Left lung (tissue), 10 donors: Measurements from ENCODE around the gene LDHB. TPM values are rescaled to one million over a fixed set of nuclear protein-coding genes. Genes with fewer than 3 reads are reported as not detected.
"Not testable (repeated sequence)": the region's sequence is repeated elsewhere in the genome, so short reads cannot be mapped to it uniquely, and the experiment has no call there.

ENCODE experiments used
- ATAC-seq: fragments of 200-7000 bp; cut with Tn5 transposase; one replicate; pipeline ENCODE4 v1.9.1; 2020; ENCODE audit warnings: moderate library complexity
- DNase-seq, 4 donors: peaks; one replicate each; pipeline ENCODE4 v3.0.0-alpha.2; 2013 to 2020
- H3K27ac ChIP-seq, 2 donors: fragments of 200-600 bp; sonication (generic) in 1 of 2; one replicate each; pipeline versions ENCODE4 v1.5.0 to v1.8.0; 2020 to 2021
- H3K27me3 ChIP-seq, 2 donors: fragments of 200-600 bp; sonication (generic) in 1 of 2; one replicate each; pipeline versions ENCODE4 v1.5.0 to v1.8.0; 2020 to 2021
- H3K36me3 ChIP-seq, 2 donors: fragments of 200-600 bp; sonication (generic) in 1 of 2; one replicate each; pipeline versions ENCODE4 v1.5.0 to v1.8.0; 2020 to 2021
- H3K4me1 ChIP-seq, 2 donors: fragments of 200-600 bp; one replicate each; pipeline ENCODE4 v1.8.0; 2021
- H3K4me3 ChIP-seq, 2 donors: fragments of 200-600 bp; sonication (generic) in 1 of 2; one replicate each; pipeline versions ENCODE4 v1.5.0 to v1.8.0; 2020 to 2021; ENCODE audit warnings: mild to moderate bottlenecking in 1 of 2
- H3K9me3 ChIP-seq, 2 donors: fragments of 200-600 bp; sonication (generic) in 1 of 2; one replicate each; pipeline versions ENCODE4 v1.5.0 to v1.8.0; 2020 to 2021
- intact Hi-C, 2 donors: fragments of 100-400 bp; cut with DNase I; formaldehyde crosslinking; loops; one replicate each; pipeline versions ENCODE4 v1.11.2 to v1.14.2; 2022
- polyA plus RNA-seq, 6 donors: library from polyadenylated mRNA; unstranded; fragments of 120-200 nt; gene quantifications; one replicate each; pipeline ENCODE4 v1.2.1, GENCODE V29; 2013; ENCODE audit not compliant: insufficient read length in 6 of 6
- total RNA-seq, 2 donors: library from RNA; stranded (reverse); fragmentation: NEBNext Ultra II Directional; extraction: Animal tissue kit (Norgen Biotek cat#: 25700); gene quantifications; one replicate each; pipeline ENCODE4 v1.2.1, GENCODE V29; 2021
- TF ChIP-seq, protein P1 (sequence below), 2 donors: fragments of 200-600 bp; sonication (generic) in 1 of 2; IDR thresholded peaks; one replicate each; pipeline versions ENCODE4 v1.5.0 to v1.8.0; 2021; ENCODE audit warnings: antibody characterized with exemption in 2 of 2
- donor health status: DM: no; HTN: yes; CAD: no.
- donor health status: DM: no; HTN: no; CAD: no.

Gene LDHB
- total and polyA plus RNA-seq, 8 donors = 512 to 1,016 (median 895) TPM

DNA sequence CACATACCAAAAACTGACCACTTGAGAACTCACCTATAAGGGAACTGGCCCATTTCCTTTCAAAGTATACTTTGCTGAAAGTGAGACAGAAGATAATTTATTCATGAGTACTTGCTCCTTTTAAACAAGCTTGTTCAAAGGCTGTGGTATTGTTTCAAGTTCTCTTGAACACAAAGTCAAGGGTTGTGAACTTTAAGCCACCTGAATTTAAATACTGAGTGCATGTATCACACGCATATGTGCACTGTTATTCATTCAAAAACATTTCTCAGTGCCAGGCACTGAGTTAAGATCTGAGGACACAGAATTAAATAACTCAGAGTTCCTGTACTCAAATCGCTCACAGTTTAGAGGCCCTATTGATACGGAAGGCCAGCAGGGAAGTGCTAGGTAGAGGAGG, 19.1 kb upstream of the LDHB start:
- no peaks in the 10 kb centered on the region for H3K9me3 ChIP-seq
- no peak overlapping the region for H3K27ac ChIP-seq
- no peaks in the 10 kb centered on the region for H3K27me3 ChIP-seq
- H3K36me3 ChIP-seq = no peaks in the 10 kb centered on the region
- peak; percentile 83 for ATAC-seq
- H3K4me3 ChIP-seq = no peak overlapping the region
- DNase-seq = peak in 1 of 4 donors; percentile 35
- intact Hi-C loops = loop anchor here in 1 of 2 donors (10.0 kb wide), 1 partner anchor 62 kb away; no protein-coding TSS in a partner anchor
- TF ChIP-seq, protein P1, sequence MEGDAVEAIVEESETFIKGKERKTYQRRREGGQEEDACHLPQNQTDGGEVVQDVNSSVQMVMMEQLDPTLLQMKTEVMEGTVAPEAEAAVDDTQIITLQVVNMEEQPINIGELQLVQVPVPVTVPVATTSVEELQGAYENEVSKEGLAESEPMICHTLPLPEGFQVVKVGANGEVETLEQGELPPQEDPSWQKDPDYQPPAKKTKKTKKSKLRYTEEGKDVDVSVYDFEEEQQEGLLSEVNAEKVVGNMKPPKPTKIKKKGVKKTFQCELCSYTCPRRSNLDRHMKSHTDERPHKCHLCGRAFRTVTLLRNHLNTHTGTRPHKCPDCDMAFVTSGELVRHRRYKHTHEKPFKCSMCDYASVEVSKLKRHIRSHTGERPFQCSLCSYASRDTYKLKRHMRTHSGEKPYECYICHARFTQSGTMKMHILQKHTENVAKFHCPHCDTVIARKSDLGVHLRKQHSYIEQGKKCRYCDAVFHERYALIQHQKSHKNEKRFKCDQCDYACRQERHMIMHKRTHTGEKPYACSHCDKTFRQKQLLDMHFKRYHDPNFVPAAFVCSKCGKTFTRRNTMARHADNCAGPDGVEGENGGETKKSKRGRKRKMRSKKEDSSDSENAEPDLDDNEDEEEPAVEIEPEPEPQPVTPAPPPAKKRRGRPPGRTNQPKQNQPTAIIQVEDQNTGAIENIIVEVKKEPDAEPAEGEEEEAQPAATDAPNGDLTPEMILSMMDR (IDR thresholded peaks at IDR 0.05) = no peak
- H3K4me1 ChIP-seq = peaks cover 0 to 9% of the 10 kb centered on the region in 2 donors

GRCh38 chr12:21675641-21676040, 18.0 kb upstream of the LDHB start:
- DNase-seq (no peak), ATAC-seq (peak; percentile 41)
- peaks cover 0 to 9% of the 10 kb centered on the region in 2 donors for H3K4me1 ChIP-seq
- no peak overlapping the region for H3K4me3 ChIP-seq
- no peak overlapping the region for H3K27ac ChIP-seq
- no peaks in the 10 kb centered on the region for H3K36me3 ChIP-seq
- no peaks in the 10 kb centered on the region for H3K27me3 ChIP-seq
- intact Hi-C loops = loop anchor here in 1 of 2 donors (10.0 kb wide), 1 partner anchor 61 kb away; no protein-coding TSS in a partner anchor
- TF ChIP-seq, protein P1 (IDR thresholded peaks at IDR 0.05) = no peak
- no peaks in the 10 kb centered on the region for H3K9me3 ChIP-seq

GRCh38 chr12:21675096-21675495, 17.5 kb upstream of the LDHB start:
- TF ChIP-seq, protein P1 (IDR thresholded peaks at IDR 0.05) = no peak
- intact Hi-C loops = loop anchor here in 1 of 2 donors (10.0 kb wide), 1 partner anchor 60 kb away; no protein-coding TSS in a partner anchor
- DNase-seq (no peak), ATAC-seq (no peak)
- H3K4me3 ChIP-seq = no peak overlapping the region
- H3K4me1 ChIP-seq = peaks cover 0 to 9% of the 10 kb centered on the region in 2 donors
- no peak overlapping the region for H3K27ac ChIP-seq
- H3K27me3 ChIP-seq = no peaks in the 10 kb centered on the region
- H3K36me3 ChIP-seq = no peaks in the 10 kb centered on the region
- H3K9me3 ChIP-seq = no peaks in the 10 kb centered on the region

DNA sequence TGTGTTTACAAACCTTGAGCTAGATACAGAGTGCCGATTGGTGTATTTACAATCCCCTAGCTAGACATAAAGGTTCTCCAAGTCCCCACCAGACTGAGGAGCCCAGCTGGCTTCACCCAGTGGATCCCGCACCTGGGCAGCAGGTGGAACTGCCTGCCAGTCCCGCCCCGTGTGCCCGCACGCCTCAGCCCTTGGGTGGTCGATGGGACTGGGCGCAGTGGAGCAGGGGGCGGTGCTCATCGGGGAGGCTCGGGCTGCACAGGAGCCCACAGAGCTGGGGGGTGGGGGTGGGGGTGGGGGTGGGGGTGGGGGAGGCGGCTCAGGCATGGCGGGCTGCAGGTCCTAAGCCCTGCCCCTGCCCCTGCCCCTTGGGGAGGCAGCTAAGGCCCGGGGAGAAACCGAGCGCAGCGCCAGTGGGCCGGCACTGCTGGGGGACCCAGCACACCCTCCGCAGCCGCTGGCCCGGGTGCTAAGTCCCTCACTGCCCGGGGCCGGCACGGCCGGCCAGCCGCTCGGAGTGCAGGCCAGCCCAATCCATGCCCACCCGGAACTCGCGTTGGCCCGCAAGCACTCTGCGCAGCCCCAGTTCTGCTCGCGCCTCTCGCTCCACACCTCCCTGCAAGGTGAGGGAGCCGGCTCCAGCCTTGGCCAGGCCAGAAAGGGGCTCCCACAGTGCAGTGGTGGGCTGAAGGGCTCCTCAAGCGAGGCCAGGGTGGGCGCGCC, 16.3 kb upstream of the LDHB start:
- not testable (repeated sequence) for DNase-seq, H3K36me3 ChIP-seq, H3K27me3 ChIP-seq, H3K27ac ChIP-seq, H3K4me1 ChIP-seq, H3K9me3 ChIP-seq, ATAC-seq, H3K4me3 ChIP-seq
- intact Hi-C loops = loop anchor here in 1 of 2 donors (10.0 kb wide), 1 partner anchor 59 kb away; no protein-coding TSS in a partner anchor

DNA sequence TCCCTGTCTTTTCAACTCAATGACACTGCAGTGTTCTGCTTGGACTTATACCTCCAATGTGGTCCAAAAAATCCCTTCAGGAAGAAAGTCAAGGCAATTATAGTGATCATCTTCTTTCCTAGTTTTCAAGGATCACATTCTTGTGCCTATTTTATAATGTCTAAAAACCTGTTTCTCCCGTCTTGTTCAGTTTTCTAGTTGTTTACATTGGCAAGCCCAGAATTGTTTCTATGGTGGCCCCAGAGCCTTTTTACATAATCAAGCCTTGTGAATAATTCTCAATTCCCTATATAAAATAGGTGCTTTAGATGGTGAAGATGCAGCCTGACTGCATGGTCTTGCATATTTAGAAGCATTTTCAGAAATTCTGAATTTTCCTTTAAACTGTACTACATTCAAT, 14.5 kb upstream of the LDHB start:
- TF ChIP-seq, protein P1 (IDR thresholded peaks at IDR 0.05) = no peak

More for the DNA sequence above, 14.5 kb upstream of the LDHB start:
- intact Hi-C loops = loop anchor here in 1 of 2 donors (10.0 kb wide), 1 partner anchor 57 kb away; no protein-coding TSS in a partner anchor
- Histone ChIP-seq H3K36me3 (no peaks in the 10 kb centered on the region), H3K9me3 (no peaks in the 10 kb centered on the region), H3K27me3 (no peaks in the 10 kb centered on the region), H3K27ac (no peak overlapping the region), H3K4me1 (peaks cover 0 to 9% of the 10 kb centered on the region in 2 donors), H3K4me3 (no peak overlapping the region)
- no peak for ATAC-seq
- peak in 1 of 4 donors; percentile 30 for DNase-seq
